GM19099 (cell line): ENCODE data around the gene APOM.
A peak's percentile ranks its signal among the peaks of the same experiment; 100 is the strongest.

Experiments used
- POLR2A ChIP-seq: IDR thresholded peaks from 3 replicates; pipeline ENCODE4 v1.6.1; 2011; ENCODE audit warnings: low read depth; ENCODE audit not compliant: insufficient read length; ENCODE audit errors: extremely low read depth

The APOM gene

DNA sequence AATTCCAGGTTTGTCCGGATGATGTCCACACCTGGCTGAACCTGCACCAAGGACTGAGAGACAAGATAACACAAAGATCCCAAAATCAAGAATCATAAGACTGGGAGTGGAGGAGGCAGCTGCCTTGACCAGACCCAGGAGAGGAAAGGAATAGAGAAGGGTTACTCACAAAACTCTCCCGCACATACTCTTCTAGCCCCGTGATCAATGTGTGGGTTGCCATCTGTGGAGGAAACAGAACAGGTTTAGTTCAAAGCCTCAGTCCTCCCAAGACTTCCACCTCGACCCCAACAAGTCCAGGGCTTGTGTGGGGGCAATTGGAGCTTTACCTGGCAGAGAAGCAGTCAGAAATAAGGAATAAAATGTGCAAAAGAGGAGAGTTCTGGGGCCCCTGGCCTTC lies 14.3 kb upstream of the APOM start:
- TF ChIP-seq POLR2A = no peak

DNA sequence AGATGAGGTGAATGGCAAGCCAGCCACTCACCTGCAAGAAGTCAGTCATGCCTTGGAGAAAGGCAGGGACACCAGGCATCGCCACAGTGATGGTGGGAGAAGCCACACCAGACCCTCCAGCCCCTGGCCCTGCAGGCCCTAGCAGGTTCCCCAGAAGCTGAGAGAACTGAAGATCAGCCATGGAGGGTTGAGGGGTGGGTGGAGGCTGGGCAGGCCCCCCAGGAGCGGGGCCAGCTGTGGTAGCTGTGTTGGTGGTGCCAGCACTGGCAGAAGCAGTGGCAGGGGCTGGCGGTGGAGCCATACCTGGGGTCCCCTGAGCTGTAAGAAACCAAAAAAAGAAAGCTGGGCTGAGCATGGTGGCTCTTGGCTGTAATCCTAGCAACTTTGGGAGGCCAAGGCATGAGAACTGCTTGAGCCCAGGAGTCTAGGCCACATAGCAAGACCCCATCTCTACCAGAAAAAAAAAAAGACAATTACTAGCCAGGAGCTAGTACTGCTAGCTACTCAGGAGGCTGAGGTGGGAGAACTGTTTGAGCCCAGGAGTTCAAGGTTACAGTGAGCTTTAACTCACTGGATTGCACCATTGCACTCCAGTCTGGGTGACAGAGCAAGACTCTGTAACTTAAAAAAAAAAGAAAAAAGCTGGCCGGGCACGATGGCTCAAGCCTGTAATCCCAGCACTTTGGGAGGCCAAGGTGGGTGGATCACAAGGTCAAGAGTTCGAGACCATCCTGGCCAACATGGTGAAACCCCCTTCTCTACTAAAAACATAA lies 12.7 kb upstream of the APOM start:
- no peak for TF ChIP-seq POLR2A

DNA sequence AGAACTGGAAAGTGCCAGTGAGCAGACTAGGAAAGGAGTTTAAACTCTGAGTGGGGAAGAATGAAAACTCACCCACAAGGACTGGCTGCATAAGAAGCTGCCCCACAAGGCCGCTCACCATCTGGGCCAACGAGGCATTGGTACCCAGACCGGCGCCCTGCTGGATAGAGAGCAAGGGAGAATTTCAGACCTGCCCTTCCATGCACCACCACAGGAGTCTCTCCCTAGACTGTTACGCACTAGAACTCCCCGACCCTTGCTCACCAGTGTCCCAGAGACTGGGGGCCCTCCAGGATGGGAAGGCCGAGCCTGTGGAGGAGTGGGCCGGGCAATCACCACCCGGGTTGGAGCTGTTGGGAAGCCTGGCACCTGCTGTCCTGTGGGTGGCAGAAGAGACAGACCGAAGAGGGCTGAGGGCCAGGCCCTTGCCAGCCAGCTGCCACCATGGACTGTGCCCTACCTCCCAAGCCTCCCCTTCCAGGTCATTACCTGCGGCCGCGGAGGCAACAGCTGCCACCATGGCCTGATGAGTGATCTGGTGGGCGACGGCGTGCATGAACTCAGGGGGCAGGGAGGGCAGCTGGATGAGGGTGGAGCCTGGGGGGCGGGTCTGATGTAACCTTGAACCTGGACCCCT lies 11.8 kb upstream of the APOM start:
- no peak for TF ChIP-seq POLR2A

DNA sequence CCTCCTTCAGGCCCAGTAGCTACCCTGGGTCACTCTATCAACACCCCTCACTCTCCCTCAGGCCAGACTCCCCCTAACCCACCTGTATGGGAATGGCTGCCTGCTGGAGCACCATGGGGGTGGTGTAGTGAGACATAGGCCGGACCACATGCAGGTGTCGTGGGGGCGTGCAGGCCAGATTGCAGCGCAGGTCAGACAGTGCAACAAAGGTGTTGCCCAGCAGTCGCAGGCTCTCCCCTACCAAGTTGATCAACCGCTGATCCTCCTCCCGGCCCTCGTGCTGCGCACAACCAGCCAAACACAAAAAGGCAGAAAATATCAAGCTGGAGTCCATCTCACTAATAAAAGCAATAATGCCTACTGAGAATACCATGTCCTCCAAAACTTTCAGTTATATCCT lies 10.4 kb upstream of the APOM start:
- no peak for TF ChIP-seq POLR2A

DNA sequence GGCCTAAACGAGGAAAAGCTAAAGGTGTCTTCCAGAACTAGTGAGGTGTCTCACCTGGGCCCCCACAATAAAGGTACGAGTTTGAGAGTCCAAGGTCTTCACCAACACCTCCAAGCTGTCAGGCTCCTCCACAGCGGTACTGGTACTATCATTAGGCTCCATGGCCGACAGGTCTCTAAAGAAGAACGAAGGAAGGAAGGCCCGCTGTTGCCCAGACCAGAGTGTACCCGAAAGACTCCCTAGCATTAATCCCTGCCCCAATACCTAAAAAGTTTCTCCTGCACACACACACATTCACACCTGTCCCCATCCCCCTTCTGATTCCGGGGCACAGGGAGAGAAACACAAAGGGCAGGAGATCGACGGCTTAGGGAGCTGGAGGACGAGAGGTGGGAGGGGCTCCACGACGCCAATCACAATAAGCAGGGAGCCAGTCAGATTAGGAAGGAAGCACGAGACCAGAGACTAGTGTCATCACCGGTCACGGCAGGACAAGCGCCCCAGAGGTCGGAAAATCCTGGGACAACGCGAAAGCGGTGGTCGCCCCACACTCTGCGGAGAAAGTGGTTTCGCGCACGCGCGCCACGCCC lies 4.0 kb upstream of the APOM start:
- TF ChIP-seq POLR2A = no peak

DNA sequence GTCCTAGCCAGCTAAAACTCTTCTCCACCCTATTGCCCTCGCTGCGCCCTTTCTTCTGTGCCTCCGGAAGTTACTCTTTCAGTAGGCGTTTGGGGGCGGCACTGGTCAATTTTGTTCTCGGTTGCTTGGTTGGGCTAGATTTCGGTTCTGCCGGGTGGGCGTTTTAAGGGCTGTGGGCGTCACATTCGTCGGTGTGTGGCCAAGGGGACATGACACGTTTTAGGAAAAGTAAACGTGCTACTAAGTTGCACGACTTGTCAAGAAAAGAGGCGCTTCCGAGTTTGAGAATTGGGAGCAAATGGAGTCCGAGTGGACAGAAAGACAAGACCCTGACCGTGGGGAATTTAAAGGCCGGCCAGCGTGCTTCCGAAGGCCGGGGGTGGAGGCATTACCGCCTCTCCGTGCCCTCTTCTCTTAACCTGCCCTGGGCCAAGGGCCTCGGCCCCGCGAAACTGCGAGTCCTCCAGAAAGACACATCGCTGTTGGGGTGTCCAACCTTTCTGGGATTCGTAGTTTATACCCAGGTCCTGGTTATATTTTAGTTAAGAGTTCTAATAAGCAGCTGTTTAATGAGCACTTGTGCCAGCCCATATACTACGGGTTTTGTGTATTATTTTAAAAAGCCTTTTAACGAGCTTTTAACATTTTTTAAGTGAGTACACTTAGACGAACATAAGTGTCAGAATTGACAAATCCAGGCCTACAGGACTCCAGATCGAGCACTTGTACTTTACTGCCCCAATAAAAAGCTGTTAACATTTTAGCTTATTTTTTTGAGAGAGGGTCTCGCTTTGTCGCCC lies 2.6 kb upstream of the APOM start:
- peak; percentile 45 for TF ChIP-seq POLR2A

DNA sequence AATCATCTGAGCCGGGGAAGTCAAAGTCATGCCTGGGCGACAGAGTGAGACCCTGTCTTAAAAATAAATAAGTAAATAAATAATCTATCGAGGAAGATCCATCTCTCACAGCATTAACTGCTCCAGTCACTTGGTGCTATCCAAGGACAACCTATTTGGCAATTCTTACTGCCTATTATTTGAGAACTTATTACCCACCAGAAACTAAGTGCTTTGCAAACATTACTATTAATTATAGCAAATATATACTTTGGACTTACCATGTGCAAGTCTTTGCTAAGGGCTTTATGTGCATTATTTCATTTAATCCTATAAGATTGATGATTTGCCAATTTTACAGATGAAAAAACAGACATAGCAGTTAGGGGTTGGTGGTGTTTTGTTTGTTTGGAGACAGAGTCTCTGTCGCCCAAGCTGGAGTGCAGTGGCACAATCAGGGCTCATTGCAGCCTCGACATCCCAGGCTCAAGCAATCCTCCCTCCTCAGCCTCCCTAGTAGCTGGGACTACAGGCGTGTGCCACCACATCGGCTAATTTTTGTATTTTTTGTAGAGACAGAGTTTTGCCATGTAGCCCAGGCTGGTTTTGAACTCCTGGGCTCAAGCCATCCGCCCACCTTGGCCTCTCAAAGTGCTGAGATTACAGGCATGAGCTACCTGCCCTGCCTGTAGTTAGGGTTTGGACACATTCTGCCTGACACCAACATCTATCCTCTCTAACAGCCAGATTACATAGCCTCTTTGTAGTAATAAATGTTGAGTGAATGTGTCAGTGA lies 933 bp upstream of the APOM start:
- no peak for TF ChIP-seq POLR2A

DNA sequence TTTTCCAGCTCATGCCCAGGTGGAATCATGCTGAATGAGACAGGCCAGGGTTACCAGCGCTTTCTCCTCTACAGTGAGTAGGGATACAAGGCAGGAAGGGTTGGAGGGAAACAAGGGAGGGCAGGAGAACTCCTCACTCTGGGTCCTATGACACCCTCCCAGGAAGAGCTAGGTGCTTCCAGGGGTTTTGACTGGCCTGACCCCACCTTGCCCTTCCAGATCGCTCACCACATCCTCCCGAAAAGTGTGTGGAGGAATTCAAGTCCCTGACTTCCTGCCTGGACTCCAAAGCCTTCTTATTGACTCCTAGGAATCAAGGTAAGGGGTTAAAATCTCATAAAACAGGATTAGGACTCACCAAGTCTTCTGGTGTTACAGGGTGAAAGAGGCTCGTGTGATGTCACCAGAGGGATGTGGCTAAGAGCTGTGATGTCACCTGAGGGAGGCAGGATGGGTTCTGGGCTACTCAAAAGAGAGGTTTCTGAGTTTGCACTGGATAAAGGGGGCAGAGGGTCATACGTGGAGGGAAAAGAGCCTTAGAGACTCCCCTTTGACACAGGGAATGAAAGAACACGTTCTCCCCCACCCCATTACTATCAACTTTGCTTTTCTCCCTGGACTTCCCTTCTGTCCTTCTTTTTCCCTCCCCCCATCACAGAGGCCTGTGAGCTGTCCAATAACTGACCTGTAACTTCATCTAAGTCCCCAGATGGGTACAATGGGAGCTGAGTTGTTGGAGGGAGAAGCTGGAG lies 1.9 kb downstream of the APOM start:
- no peak for TF ChIP-seq POLR2A

DNA sequence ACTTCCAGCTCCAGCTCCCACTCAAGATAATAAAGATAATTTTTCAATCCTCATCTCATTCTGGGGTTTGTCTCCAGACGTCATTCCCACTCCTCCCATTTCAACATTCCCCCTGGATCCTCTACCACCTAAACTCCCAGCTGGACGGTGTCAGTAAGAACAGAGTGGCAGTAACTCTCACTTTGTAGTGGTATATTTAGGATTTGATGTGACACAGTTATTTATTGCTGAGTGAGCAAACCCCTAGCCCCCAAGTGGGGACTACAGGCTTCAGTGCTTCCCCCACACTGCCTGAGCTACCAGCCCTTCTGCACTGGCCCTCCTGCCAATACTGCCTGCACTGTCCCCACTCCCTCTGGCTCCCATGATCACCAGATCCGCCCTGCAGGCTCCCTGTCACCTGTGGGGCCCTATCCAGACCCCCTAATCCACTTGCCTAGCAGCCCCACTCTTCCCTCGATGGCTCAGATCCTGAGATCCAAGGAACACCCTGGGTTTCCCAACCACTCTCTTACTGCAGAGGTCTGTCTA lies 2.5 kb downstream of the APOM start:
- TF ChIP-seq POLR2A = no peak

DNA sequence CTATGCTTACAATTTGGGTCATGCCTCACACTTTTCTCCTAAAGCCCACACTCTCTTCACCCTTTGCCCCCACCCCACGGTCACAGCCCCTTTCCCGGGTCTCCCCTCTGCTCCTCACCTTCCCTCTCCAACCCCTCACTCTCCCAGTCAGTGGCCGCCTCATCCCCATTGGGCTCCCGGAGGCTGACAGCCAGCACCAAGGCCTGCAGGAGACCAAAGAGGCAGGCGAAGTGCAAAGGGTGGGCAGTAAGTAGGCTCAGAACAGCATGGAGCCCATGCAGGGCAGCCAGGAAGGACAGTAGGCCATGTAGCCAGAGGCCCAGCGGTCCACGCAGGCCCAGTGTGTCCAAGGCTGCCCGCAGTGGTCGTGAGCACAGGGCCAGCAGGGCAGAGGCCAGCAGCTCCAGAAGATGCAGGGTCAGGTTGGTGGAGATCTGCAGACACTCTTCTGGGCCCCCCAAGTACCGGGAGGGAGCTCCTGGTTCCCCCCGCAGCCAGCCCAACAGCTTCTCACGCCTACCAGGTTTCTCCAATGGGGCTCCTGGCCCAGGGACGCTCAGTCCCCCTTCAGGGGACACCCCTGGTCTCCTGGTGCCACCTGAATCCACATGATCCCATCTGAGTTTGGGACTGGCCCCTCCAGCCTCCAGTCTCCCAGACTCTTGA lies 3.4 kb downstream of the APOM start:
- no peak for TF ChIP-seq POLR2A

DNA sequence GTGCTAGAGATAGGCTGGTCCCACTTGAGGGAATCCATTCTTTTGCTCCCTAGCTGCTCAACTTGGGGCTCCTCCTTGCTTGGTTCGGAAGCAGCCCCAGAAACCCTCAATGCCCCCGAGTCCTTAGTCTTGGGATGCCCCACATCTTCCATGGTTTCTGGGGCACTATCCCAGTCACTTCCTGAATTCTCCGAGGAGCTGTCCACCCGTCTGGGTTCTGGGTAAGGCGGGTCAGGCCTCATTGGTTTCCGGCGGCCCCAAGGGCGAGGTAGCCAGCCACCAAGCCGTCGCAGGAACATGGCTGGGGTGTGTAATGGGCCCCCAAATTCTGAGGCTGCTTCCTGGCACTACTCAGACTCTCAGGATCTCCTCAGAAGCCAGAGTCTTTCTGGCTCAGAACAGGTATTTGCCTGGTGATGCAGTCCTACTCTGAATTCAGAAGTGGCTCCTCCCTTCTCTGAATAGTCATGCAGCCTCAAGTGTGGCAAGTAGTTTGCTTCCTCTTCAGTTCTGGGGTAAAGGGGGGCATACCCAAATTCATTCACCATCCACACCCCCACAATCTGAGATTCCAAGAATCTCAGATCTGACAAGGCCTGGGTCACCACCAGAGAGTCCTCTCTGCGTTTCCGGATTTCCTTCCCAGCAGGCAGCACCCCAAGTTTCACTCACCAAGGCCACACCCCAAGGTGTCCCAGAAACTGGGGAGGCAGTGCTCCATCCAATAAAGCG lies 4.1 kb downstream of the APOM start:
- TF ChIP-seq POLR2A = no peak

DNA sequence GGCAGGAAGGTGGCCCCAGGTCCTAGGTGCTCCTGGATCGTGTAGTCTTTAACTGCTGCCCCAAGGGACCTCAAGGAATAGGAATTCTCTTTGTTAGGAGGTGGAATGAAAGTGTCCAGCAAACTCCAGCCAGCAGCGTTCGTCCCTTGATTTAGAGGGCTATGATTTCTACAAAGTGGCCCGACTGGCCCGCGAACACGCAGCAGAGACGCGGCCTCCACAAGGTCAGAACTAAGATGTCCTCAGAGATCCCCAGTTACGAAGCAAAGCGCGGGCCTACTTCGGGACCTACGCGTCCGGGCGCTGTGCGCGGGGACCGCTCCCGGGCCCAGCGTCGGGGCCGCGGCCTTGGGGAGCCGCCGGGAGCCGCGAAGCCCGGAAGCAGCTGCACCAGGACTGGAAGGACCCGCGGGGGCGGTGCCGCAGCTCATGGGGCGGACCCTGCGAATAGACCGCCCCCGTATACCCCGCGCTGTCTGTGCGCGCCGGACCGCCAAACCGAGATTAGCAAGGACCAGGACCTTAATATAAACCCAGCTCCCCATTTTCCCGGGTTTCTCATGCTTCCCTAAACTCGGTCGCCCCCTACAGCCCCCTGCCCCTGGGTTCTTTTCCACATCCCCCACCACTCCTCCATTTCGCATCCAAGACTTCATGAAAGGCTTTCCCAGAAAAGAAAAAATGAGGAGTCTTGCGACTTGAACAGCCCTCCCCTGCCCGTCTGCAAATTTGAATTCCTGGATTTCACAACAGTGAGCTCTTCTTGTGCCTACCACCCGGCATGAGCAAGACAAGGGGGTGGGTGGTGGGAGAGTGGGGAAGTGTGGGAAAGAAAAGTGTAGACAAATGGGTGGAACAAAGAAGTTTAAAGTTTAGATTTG lies 4.9 kb downstream of the APOM start, which contains the start of gene C6orf47:
Gene C6orf47 (minus strand): TSS at position 398 of the 881 bp plus-strand sequence. CDS start 831 bp downstream, outside the sequence.
- TF ChIP-seq POLR2A = peak; percentile 93
